Measurements from ENCODE around the gene RBBP6. TPM values are rescaled to one million over a fixed set of nuclear protein-coding genes. Genes with fewer than 3 reads are reported as not detected.
"Not testable (repeated sequence)": the region's sequence is repeated elsewhere in the genome, so short reads cannot be mapped to it uniquely, and the experiment has no call there.

Gene RBBP6, protein sequence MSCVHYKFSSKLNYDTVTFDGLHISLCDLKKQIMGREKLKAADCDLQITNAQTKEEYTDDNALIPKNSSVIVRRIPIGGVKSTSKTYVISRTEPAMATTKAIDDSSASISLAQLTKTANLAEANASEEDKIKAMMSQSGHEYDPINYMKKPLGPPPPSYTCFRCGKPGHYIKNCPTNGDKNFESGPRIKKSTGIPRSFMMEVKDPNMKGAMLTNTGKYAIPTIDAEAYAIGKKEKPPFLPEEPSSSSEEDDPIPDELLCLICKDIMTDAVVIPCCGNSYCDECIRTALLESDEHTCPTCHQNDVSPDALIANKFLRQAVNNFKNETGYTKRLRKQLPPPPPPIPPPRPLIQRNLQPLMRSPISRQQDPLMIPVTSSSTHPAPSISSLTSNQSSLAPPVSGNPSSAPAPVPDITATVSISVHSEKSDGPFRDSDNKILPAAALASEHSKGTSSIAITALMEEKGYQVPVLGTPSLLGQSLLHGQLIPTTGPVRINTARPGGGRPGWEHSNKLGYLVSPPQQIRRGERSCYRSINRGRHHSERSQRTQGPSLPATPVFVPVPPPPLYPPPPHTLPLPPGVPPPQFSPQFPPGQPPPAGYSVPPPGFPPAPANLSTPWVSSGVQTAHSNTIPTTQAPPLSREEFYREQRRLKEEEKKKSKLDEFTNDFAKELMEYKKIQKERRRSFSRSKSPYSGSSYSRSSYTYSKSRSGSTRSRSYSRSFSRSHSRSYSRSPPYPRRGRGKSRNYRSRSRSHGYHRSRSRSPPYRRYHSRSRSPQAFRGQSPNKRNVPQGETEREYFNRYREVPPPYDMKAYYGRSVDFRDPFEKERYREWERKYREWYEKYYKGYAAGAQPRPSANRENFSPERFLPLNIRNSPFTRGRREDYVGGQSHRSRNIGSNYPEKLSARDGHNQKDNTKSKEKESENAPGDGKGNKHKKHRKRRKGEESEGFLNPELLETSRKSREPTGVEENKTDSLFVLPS (N-terminal part only)
- total RNA-seq: 38.5 TPM

DNA sequence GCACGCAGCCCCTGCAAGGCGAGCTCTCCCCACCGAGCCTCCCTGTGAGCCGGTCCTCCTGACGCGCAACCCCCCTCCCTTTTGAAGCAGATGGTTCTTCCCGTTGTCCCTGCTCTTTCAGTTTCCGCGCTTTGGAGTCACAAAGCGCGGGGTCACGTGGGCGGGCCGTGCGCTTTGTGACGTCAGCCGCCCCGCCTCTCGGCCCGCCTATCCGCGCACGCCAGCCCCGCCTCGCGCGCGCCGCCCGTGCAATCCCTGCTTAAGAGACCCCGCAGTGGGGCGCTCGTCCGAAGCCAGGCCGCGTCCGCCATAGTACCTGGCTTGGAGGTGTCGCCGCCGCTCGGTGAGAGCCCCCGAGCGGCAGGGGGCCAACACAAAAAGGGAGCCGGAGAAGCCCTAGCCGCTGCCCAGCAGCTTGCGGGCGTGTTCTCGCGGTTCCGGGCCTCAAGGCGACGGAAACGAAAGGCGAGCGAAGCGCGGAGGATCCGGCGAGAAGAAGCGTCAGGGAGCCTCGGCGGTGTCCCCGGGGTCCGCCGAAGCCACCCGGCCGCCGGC is at the start of gene RBBP6:
RBBP6 (plus strand) TSS at position 272 of the 555 bp plus-strand sequence. CDS start 1,061 bp downstream, outside the sequence.
- Histone ChIP-seq H3K9me3 (no peaks in the 10 kb centered on the region), H3K27me3 (no peaks in the 10 kb centered on the region), H3K36me3 (no peaks in the 10 kb centered on the region), H3K27ac (peak within 1 kb of the TSS; percentile 100), H3K4me3 (peak within 1 kb of the TSS; percentile 95 to 97), H3K4me1 (peaks cover 37% of the 10 kb centered on the region)
- TF ChIP-seq, protein P1, sequence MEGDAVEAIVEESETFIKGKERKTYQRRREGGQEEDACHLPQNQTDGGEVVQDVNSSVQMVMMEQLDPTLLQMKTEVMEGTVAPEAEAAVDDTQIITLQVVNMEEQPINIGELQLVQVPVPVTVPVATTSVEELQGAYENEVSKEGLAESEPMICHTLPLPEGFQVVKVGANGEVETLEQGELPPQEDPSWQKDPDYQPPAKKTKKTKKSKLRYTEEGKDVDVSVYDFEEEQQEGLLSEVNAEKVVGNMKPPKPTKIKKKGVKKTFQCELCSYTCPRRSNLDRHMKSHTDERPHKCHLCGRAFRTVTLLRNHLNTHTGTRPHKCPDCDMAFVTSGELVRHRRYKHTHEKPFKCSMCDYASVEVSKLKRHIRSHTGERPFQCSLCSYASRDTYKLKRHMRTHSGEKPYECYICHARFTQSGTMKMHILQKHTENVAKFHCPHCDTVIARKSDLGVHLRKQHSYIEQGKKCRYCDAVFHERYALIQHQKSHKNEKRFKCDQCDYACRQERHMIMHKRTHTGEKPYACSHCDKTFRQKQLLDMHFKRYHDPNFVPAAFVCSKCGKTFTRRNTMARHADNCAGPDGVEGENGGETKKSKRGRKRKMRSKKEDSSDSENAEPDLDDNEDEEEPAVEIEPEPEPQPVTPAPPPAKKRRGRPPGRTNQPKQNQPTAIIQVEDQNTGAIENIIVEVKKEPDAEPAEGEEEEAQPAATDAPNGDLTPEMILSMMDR (IDR thresholded peaks at IDR 0.05): peak in 1 of 3 experiments; percentile 24
- TF ChIP-seq POLR2AphosphoS5 (IDR thresholded peaks at IDR 0.05; ENCODE audit: insufficient read depth in 1 of 2, low read depth in 1 of 2) (peak; percentile 77 to 100), POLR2A (IDR thresholded peaks at IDR 0.05) (peak; percentile 90 to 100)
- peak in 1 of 2 donors; percentile 96 for DNase-seq (ENCODE audit: extremely low spot score in 2 of 2)
- intact Hi-C loops (cut with DNase I): no loop called here

DNA sequence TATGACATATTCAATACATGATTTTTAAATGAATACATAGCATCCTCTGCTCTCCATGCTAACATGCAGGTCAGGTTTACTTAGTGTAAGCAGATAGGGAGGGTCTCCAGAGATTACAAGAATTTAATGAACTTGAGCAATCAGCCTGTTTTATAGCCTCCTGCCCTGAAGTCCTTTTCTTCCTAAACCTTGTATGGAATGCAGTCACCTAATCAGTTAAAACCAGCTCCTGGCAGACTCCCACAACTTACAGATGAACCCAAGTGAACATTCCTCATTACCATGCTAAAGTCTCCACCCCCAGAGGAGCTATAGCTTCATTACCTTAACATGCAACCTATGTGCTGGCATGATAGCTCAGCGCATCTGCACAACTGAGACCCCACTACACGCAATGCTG is 48.5 kb upstream of the RBBP6 start:
- intact Hi-C loops (cut with DNase I): no loop called here
- no peak for DNase-seq (ENCODE audit: extremely low spot score in 2 of 2)

DNA sequence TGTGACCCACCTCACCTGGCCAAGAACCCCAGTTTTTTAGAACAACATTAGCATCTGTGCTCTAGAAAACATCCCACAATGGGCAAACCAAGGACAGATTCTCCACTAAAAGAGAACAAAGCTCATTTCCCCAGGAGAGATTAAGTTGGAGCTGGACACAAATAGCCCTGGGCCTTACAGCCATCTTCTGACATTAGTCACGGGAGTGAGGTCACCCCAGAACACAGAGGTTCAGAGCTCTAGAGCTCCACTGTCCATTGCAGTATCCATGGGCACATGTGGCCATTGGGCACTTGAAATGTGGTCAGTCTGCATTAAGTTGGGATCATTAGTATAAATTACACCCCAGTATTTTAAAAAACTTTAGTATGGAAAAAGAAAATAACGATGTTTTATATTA is 47.6 kb upstream of the RBBP6 start:
- Histone ChIP-seq H3K27ac (no peak overlapping the region), H3K27me3 (no peaks in the 10 kb centered on the region), H3K4me3 (no peak overlapping the region), H3K36me3 (no peaks in the 10 kb centered on the region), H3K4me1 (no peaks in the 10 kb centered on the region), H3K9me3 (no peaks in the 10 kb centered on the region)
- TF ChIP-seq POLR2AphosphoS5 (IDR thresholded peaks at IDR 0.05; ENCODE audit: insufficient read depth in 1 of 2, low read depth in 1 of 2): no peak
- TF ChIP-seq POLR2A (IDR thresholded peaks at IDR 0.05): no peak
- TF ChIP-seq, protein P1 (IDR thresholded peaks at IDR 0.05): no peak
- DNase-seq (ENCODE audit: extremely low spot score in 2 of 2): no peak
- intact Hi-C loops (cut with DNase I): no loop called here

More for the DNA sequence above, 48.5 kb upstream of the RBBP6 start:
- H3K4me3 ChIP-seq: no peak overlapping the region
- no peaks in the 10 kb centered on the region for H3K27me3 ChIP-seq
- TF ChIP-seq, protein P1 (IDR thresholded peaks at IDR 0.05): no peak
- TF ChIP-seq POLR2A (IDR thresholded peaks at IDR 0.05) (no peak), POLR2AphosphoS5 (IDR thresholded peaks at IDR 0.05; ENCODE audit: insufficient read depth in 1 of 2, low read depth in 1 of 2) (no peak)
- no peak overlapping the region for H3K27ac ChIP-seq
- no peaks in the 10 kb centered on the region for H3K4me1 ChIP-seq
- H3K36me3 ChIP-seq: no peaks in the 10 kb centered on the region
- H3K9me3 ChIP-seq: no peaks in the 10 kb centered on the region

DNA sequence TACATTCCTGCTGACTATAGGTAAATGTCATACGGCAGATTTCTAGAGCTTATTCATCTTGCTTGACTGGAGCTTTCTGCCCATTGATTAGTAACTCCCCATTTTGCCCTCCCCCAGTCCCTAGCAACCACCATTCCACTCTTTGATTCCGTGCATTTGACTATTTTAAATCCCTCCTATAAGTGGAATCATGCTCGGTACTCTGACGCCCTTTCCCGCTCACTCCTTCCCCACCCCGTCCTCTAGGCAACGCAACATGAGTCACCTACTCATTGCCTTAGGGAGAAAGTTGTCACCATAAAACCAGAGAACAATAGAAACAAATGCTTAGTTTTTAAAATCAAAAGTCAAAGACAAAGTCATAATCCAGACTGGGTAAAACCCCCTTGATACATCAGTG is 45.5 kb upstream of the RBBP6 start:
- Histone ChIP-seq H3K36me3 (no peaks in the 10 kb centered on the region), H3K9me3 (no peaks in the 10 kb centered on the region), H3K27me3 (no peaks in the 10 kb centered on the region), H3K4me1 (no peaks in the 10 kb centered on the region), H3K4me3 (no peak overlapping the region), H3K27ac (no peak overlapping the region)
- intact Hi-C loops (cut with DNase I): no loop called here
- no peak for TF ChIP-seq POLR2AphosphoS5 (IDR thresholded peaks at IDR 0.05; ENCODE audit: insufficient read depth in 1 of 2, low read depth in 1 of 2)
- TF ChIP-seq POLR2A (IDR thresholded peaks at IDR 0.05): no peak
- TF ChIP-seq, protein P1 (IDR thresholded peaks at IDR 0.05): no peak
- DNase-seq (ENCODE audit: extremely low spot score in 2 of 2): no peak

DNA sequence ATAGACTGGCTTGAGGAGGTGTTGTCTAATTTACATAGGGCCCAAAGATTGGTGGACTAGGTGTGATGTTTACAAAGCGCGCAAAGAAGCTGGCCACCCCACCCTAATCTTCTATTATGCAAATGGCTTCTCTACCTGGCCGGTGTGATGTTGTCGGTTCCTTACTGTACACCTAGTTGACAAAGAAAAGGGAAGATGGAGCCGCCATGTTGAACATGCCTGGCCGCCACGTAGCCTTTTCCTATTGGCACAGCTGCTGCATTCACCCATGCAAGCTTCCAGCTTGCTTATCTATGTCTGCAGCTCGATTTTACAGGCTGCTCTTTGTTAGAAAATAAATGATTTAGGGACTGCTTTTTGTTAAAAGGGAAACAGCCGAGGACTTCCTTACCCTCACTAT is 44.2 kb upstream of the RBBP6 start:
- H3K36me3 ChIP-seq; H3K27ac ChIP-seq; H3K4me1 ChIP-seq; H3K9me3 ChIP-seq; intact Hi-C loops (cut with DNase I); H3K4me3 ChIP-seq; H3K27me3 ChIP-seq; DNase-seq (ENCODE audit: extremely low spot score in 2 of 2): not testable (repeated sequence)
